ENCODE data around the gene FTO. TPM values are rescaled to one million over a fixed set of nuclear protein-coding genes. Genes with fewer than 3 reads are reported as not detected.

The FTO gene
- polyA plus RNA-seq, 3 donors = 16.8 to 51.0 (median 37.7) TPM

- no peak overlapping the region for H3K4me3 ChIP-seq (replicated peaks in 1 of 3; ENCODE audit: low read depth in 2 of 3, low read length in 3 of 3)
- no peaks in the 10 kb centered on the region for H3K9me3 Mint-ChIP-seq
- intact Hi-C loops (cut with micrococcal nuclease) = loop anchor here in 1 of 2 donors (10.0 kb wide), 1 partner anchor 1759 kb away; no protein-coding TSS in a partner anchor
- H3K79me2 ChIP-seq (ENCODE audit: insufficient read depth, low read length) = no peaks in the 10 kb centered on the region
- no peak overlapping the region for H3K4me2 ChIP-seq (replicated peaks; ENCODE audit: extremely low read depth, low read length, poor library complexity, severe bottlenecking)
- H3K4me1 Mint-ChIP-seq = peaks cover 14% of the 10 kb centered on the region
- H3K27me3 Mint-ChIP-seq (ENCODE audit: low read depth in 3 of 3) = peaks cover 0 to 1% (median 0%) of the 10 kb centered on the region in 3 donors
- no peaks in the 10 kb centered on the region for H3K36me3 ChIP-seq (replicated peaks in 1 of 2; ENCODE audit: control insufficient read depth in 1 of 2, insufficient read depth in 2 of 2, low read length in 2 of 2)
- peak; percentile 31 to 34 (median 34) for DNase-seq
- no peak overlapping the region for H2AFZ ChIP-seq (ENCODE audit: insufficient read depth, low read depth, low read length, poor library complexity, severe bottlenecking)
- no peaks in the 10 kb centered on the region for H3K9me3 ChIP-seq (replicated peaks in 1 of 2; ENCODE audit: control insufficient read depth in 1 of 2, insufficient read depth in 1 of 2, low read length in 2 of 2)
- peaks cover 0 to 2% of the 10 kb centered on the region in 2 donors for H3K36me3 Mint-ChIP-seq
- H3K27me3 ChIP-seq (ENCODE audit: control insufficient read depth in 2 of 2, insufficient read depth in 2 of 2, low read length in 2 of 2) = no peaks in the 10 kb centered on the region
- H3K4me3 Mint-ChIP-seq = no peak overlapping the region
- no CpG with 5 or more reads among the region's 2 CpGs for WGBS (ENCODE audit: insufficient coverage)
- peaks cover 7 to 9% of the 10 kb centered on the region in 2 donors for H3K4me1 ChIP-seq (ENCODE audit: control insufficient read depth in 1 of 2, insufficient read depth in 2 of 2, low read length in 2 of 2)
- no peak overlapping the region for H3K27ac ChIP-seq (ENCODE audit: low read depth in 1 of 2, low read length in 2 of 2)
- no peaks in the 10 kb centered on the region for H4K20me1 ChIP-seq (ENCODE audit: insufficient read depth, low read length)
- no peak overlapping the region for H3K27ac Mint-ChIP-seq
- TF ChIP-seq, protein P1, sequence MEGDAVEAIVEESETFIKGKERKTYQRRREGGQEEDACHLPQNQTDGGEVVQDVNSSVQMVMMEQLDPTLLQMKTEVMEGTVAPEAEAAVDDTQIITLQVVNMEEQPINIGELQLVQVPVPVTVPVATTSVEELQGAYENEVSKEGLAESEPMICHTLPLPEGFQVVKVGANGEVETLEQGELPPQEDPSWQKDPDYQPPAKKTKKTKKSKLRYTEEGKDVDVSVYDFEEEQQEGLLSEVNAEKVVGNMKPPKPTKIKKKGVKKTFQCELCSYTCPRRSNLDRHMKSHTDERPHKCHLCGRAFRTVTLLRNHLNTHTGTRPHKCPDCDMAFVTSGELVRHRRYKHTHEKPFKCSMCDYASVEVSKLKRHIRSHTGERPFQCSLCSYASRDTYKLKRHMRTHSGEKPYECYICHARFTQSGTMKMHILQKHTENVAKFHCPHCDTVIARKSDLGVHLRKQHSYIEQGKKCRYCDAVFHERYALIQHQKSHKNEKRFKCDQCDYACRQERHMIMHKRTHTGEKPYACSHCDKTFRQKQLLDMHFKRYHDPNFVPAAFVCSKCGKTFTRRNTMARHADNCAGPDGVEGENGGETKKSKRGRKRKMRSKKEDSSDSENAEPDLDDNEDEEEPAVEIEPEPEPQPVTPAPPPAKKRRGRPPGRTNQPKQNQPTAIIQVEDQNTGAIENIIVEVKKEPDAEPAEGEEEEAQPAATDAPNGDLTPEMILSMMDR (IDR thresholded peaks at IDR 0.05) = peak; percentile 83
- no peak overlapping the region for H3K9ac ChIP-seq (ENCODE audit: insufficient read depth, low read length, poor library complexity, severe bottlenecking)
Observed at GRCh38 chr16:53945996-53946395, 242.0 kb downstream of the FTO start.

- H3K9ac ChIP-seq (ENCODE audit: insufficient read depth, low read length, poor library complexity, severe bottlenecking) = no peak overlapping the region
- peaks cover 9% of the 10 kb centered on the region in 2 donors for H3K4me1 ChIP-seq (ENCODE audit: control insufficient read depth in 1 of 2, insufficient read depth in 2 of 2, low read length in 2 of 2)
- TF ChIP-seq, protein P1 (IDR thresholded peaks at IDR 0.05) = no peak
- no peaks in the 10 kb centered on the region for H3K79me2 ChIP-seq (ENCODE audit: insufficient read depth, low read length)
- no peaks in the 10 kb centered on the region for H3K9me3 Mint-ChIP-seq
- no peaks in the 10 kb centered on the region for H4K20me1 ChIP-seq (ENCODE audit: insufficient read depth, low read length)
- H3K4me1 Mint-ChIP-seq = peaks cover 15% of the 10 kb centered on the region
- H3K4me2 ChIP-seq (replicated peaks; ENCODE audit: extremely low read depth, low read length, poor library complexity, severe bottlenecking) = peak overlapping the region; percentile 1
- no peaks in the 10 kb centered on the region for H3K9me3 ChIP-seq (replicated peaks in 1 of 2; ENCODE audit: control insufficient read depth in 1 of 2, insufficient read depth in 1 of 2, low read length in 2 of 2)
- no peak overlapping the region for H3K4me3 Mint-ChIP-seq
- H2AFZ ChIP-seq (ENCODE audit: insufficient read depth, low read depth, low read length, poor library complexity, severe bottlenecking) = no peak overlapping the region
- H3K27ac Mint-ChIP-seq = peak overlapping the region in 1 of 7 donors; percentile 56
- H3K27ac ChIP-seq (ENCODE audit: low read depth in 1 of 2, low read length in 2 of 2) = peak overlapping the region in 1 of 2 donors; percentile 34
- no peaks in the 10 kb centered on the region for H3K36me3 ChIP-seq (replicated peaks in 1 of 2; ENCODE audit: control insufficient read depth in 1 of 2, insufficient read depth in 2 of 2, low read length in 2 of 2)
- intact Hi-C loops (cut with micrococcal nuclease) = loop anchor here in 1 of 2 donors (10.0 kb wide), 1 partner anchor 1758 kb away; no protein-coding TSS in a partner anchor
- no peak overlapping the region for H3K4me3 ChIP-seq (replicated peaks in 1 of 3; ENCODE audit: low read depth in 2 of 3, low read length in 3 of 3)
- H3K27me3 Mint-ChIP-seq (ENCODE audit: low read depth in 3 of 3) = peaks cover 0 to 1% (median 0%) of the 10 kb centered on the region in 3 donors
- WGBS (ENCODE audit: insufficient coverage) = 73% methylated on average over 1 of the region's 5 CpGs
- H3K36me3 Mint-ChIP-seq = peaks cover 0 to 2% of the 10 kb centered on the region in 2 donors
- no peaks in the 10 kb centered on the region for H3K27me3 ChIP-seq (ENCODE audit: control insufficient read depth in 2 of 2, insufficient read depth in 2 of 2, low read length in 2 of 2)
- DNase-seq = no peak
Observed at GRCh38 chr16:53946746-53947386, 242.9 kb downstream of the FTO start.

Measured in CD14-positive monocyte (primary cell).